ENCODE data around the gene RPUSD1. TPM values are rescaled to one million over a fixed set of nuclear protein-coding genes. Genes with fewer than 3 reads are reported as not detected.

Gene RPUSD1
- total RNA-seq, 1 experiment from 2014 or later: 59.9 TPM

- BruUV-seq (replicated peaks): no TSS peak
- Histone ChIP-seq H3K4me3 (replicated peaks in 1 of 2; ENCODE audit: low read depth in 1 of 2, low read length in 2 of 2) (no peak overlapping the region), H3K79me2 (ENCODE audit: insufficient read depth, low read length) (peaks cover 12% of the 10 kb centered on the region; the same call in 1 of the 2 replicates), H2AFZ (ENCODE audit: low read depth, low read length, poor library complexity, severe bottlenecking) (no peak overlapping the region), H3K4me2 (ENCODE audit: low read length) (no peak overlapping the region), H3K9me2 (ENCODE audit: insufficient read depth) (no peaks in the 10 kb centered on the region), H3K9ac (ENCODE audit: low read length) (no peak overlapping the region), H3K36me3 (ENCODE audit: control insufficient read depth in 1 of 2, insufficient read depth in 2 of 2, low read length in 2 of 2) (peaks cover 6 to 18% of the 10 kb centered on the region in 2 experiments), H3K4me1 (ENCODE audit: control insufficient read depth in 1 of 2, insufficient read depth in 2 of 2, low read length in 2 of 2) (peaks cover 5 to 16% of the 10 kb centered on the region in 2 experiments), H3K27ac (ENCODE audit: low read depth, low read length) (no peak overlapping the region; the same call in 1 of the 2 replicates), H3K9me3 (ENCODE audit: control insufficient read depth in 1 of 2, insufficient read depth in 1 of 2, low read depth in 1 of 2, low read length in 2 of 2) (no peaks in the 10 kb centered on the region), H3K27me3 (ENCODE audit: insufficient read depth, low read length) (no peaks in the 10 kb centered on the region), H4K20me1 (ENCODE audit: insufficient read depth) (no peaks in the 10 kb centered on the region)
- TF ChIP-seq EZH2 (IDR thresholded peaks at IDR 0.05) (no peak), RAD21 (IDR thresholded peaks at IDR 0.05; ENCODE audit: low read depth) (no peak), POLR2A (IDR thresholded peaks at IDR 0.05; ENCODE audit: borderline replicate concordance, extremely low read depth, insufficient read depth, insufficient read length) (no peak), POLR2AphosphoS5 (IDR thresholded peaks at IDR 0.05; ENCODE audit: low read depth, low read length) (no peak), CEBPB (IDR thresholded peaks at IDR 0.05; ENCODE audit: low read depth) (no peak), SP1 (IDR thresholded peaks at IDR 0.05; ENCODE audit: low read depth) (no peak), ZNF274 (IDR thresholded peaks at IDR 0.05; ENCODE audit: low read depth, low read length) (no peak), REST (IDR thresholded peaks at IDR 0.05; ENCODE audit: low read depth) (no peak), YY1 (IDR thresholded peaks at IDR 0.05; ENCODE audit: extremely low read depth, insufficient replicate concordance, low read depth, low read length) (no peak), SIN3A (IDR thresholded peaks at IDR 0.05; ENCODE audit: low read depth) (no peak), ATF3 (IDR thresholded peaks at IDR 0.05) (no peak), FOSL1 (IDR thresholded peaks at IDR 0.05; ENCODE audit: low read depth) (no peak), ELF1 (IDR thresholded peaks at IDR 0.05; ENCODE audit: borderline replicate concordance, low read depth) (no peak), JUND (IDR thresholded peaks at IDR 0.05) (no peak), EZH2phosphoT487 (IDR thresholded peaks at IDR 0.05; ENCODE audit: borderline replicate concordance) (no peak), SRF (IDR thresholded peaks at IDR 0.05; ENCODE audit: low read depth) (no peak), CTCF (IDR thresholded peaks at IDR 0.05 in 2 of 3, conservative IDR thresholded peaks at IDR 0.05 in 1 of 3; ENCODE audit: borderline replicate concordance in 1 of 3, insufficient read depth in 1 of 3, low read depth in 2 of 3, low read length in 2 of 3) (no peak)
- ChIA-PET POLR2A (no interaction called here), RAD21 (ENCODE audit: low non-redundant PET in 1 of 2, low total read pairs in 2 of 2, uncharacterized antibody in 2 of 2, unreplicated experiment in 2 of 2) (no interaction called here), CTCF (no interaction called here)
- intact Hi-C loops (cut with micrococcal nuclease): no loop called here
- no peak for ATAC-seq
- DNase-seq (ENCODE audit: low read depth, low spot score): no peak
Observed at GRCh38 chr16:736936-737481, 51.2 kb downstream of the RPUSD1 start.

All from HCT116 (cell line).